ENCODE measurements around the gene CFAP73. TPM values are rescaled to one million over a fixed set of nuclear protein-coding genes. Genes with fewer than 3 reads are reported as not detected.

CFAP73 gene
- polyA plus RNA-seq, 1 of the 3 experiments (the other 2 are of a cell fraction), result not detected

GRCh38 chr12:113173081-113173698 lies 23.7 kb downstream of the CFAP73 start:
- Histone ChIP-seq H3K27me3 (ENCODE audit: insufficient read depth) (no peaks in the 10 kb centered on the region), H3K9ac (no peak overlapping the region), H3K4me1 (ENCODE audit: control insufficient read depth in 1 of 2, insufficient read depth in 2 of 2, low read depth in 1 of 2, low read length in 1 of 2) (no peaks in the 10 kb centered on the region), H4K20me1 (ENCODE audit: insufficient read depth) (no peaks in the 10 kb centered on the region), H3K79me2 (ENCODE audit: insufficient read depth) (no peaks in the 10 kb centered on the region), H2AFZ (ENCODE audit: low read depth) (no peak overlapping the region), H3F3A (replicated peaks; ENCODE audit: insufficient read depth) (no peaks in the 10 kb centered on the region), H3K36me3 (replicated peaks in 1 of 2; ENCODE audit: control insufficient read depth in 1 of 2, insufficient read depth in 2 of 2, low read length in 1 of 2) (peaks cover 54 to 62% of the 10 kb centered on the region in 2 experiments), H3K9me3 (no peaks in the 10 kb centered on the region), H3K4me3 (ENCODE audit: low read depth in 2 of 2, low read length in 1 of 2) (no peak overlapping the region), H3K27ac (ENCODE audit: low read depth in 2 of 2, low read length in 1 of 2) (no peak overlapping the region), H3K4me2 (no peak overlapping the region), H3K9me2 (no peaks in the 10 kb centered on the region)
- ChIA-PET CTCF (interaction anchor here (1.0 to 10.9 kb wide), 18 partner anchors 8 to 762 kb away, joined by 3 to 113 read pairs (median 10); partner anchors contain the start of genes DDX54 and DTX1), POLR2A (interaction anchor here (1.3 kb wide), 1 partner anchor 11 kb away, joined by 3 read pairs; no protein-coding TSS in a partner anchor)
- 96% methylated on average over 7 of the region's 7 CpGs for WGBS (ENCODE audit: low lambda C conversion rate)
- no peak for DNase-seq
- TF ChIP-seq EP300 (IDR thresholded peaks at IDR 0.05; ENCODE audit: borderline replicate concordance in 1 of 2, low read depth in 1 of 2, low read length in 1 of 2) (no peak), IRF3 (IDR thresholded peaks at IDR 0.05; ENCODE audit: low read depth, low read length) (no peak), FOXJ3 (CRISPR knock-in tag; IDR thresholded peaks at IDR 0.05) (no peak), RAD21 (IDR thresholded peaks at IDR 0.05; ENCODE audit: low read length) (no peak)

GRCh38 chr12:113174461-113175384 lies 25.2 kb downstream of the CFAP73 start:
- TF ChIP-seq TEAD4 (IDR thresholded peaks at IDR 0.05; ENCODE audit: borderline replicate concordance, insufficient read depth), result no peak
- peak; percentile 88 for TF ChIP-seq RAD21 (IDR thresholded peaks at IDR 0.05; ENCODE audit: low read length)
- TF ChIP-seq SMC3 (IDR thresholded peaks at IDR 0.05; ENCODE audit: low read depth, low read length), result peak; percentile 72
- peak; percentile 95 for TF ChIP-seq CTCF (IDR thresholded peaks at IDR 0.05)
- no peaks in the 10 kb centered on the region for H3K9me2 ChIP-seq
- POLR2A ChIA-PET, result interaction anchor here (1.0 kb wide), 1 partner anchor 77 kb away, joined by 4 read pairs; no protein-coding TSS in a partner anchor
- no peaks in the 10 kb centered on the region for H4K20me1 ChIP-seq (ENCODE audit: insufficient read depth)
- no peak overlapping the region for H3K9ac ChIP-seq
- no peak overlapping the region for H3K4me2 ChIP-seq
- no peak overlapping the region for H3K27ac ChIP-seq (ENCODE audit: low read depth in 2 of 2, low read length in 1 of 2)
- H3K36me3 ChIP-seq (replicated peaks in 1 of 2; ENCODE audit: control insufficient read depth in 1 of 2, insufficient read depth in 2 of 2, low read length in 1 of 2), result peaks cover 59 to 66% of the 10 kb centered on the region in 2 experiments
- H3K27me3 ChIP-seq (ENCODE audit: insufficient read depth), result no peaks in the 10 kb centered on the region
- peak; percentile 91 for DNase-seq
- no peaks in the 10 kb centered on the region for H3K4me1 ChIP-seq (ENCODE audit: control insufficient read depth in 1 of 2, insufficient read depth in 2 of 2, low read depth in 1 of 2, low read length in 1 of 2)
- WGBS (ENCODE audit: low lambda C conversion rate), result 42% methylated on average over 10 of the region's 32 CpGs
- no peak overlapping the region for H2AFZ ChIP-seq (ENCODE audit: low read depth)
- no peaks in the 10 kb centered on the region for H3K79me2 ChIP-seq (ENCODE audit: insufficient read depth)
- H3F3A ChIP-seq (replicated peaks; ENCODE audit: insufficient read depth), result no peaks in the 10 kb centered on the region
- H3K4me3 ChIP-seq (ENCODE audit: low read depth in 2 of 2, low read length in 1 of 2), result no peak overlapping the region
- CTCF ChIA-PET, result interaction anchor here (0.6 to 10.9 kb wide), 48 partner anchors 9 to 738 kb away, joined by 3 to 113 read pairs (median 5); partner anchors contain the start of genes CFAP73, DDX54 and DTX1
- H3K9me3 ChIP-seq, result no peaks in the 10 kb centered on the region

All from SK-N-SH (cell line).